Activated CD4-positive, alpha-beta memory T cell treated with anti-CD3 and anti-CD28 coated beads for 36 hours (primary cell): ENCODE data around the gene OR4N2. TPM values are rescaled to one million over a fixed set of nuclear protein-coding genes. Genes with fewer than 3 reads are reported as not detected.
"Not testable (repeated sequence)": the region's sequence is repeated elsewhere in the genome, so short reads cannot be mapped to it uniquely, and the experiment has no call there.

Experiments
- CTCF ChIA-PET: fragments of 350-600 bp; sonication (Branson Sonifier 250); formaldehyde crosslinking; loops from one replicate; lab custom pipeline; 2021; ENCODE audit warnings: antibody characterized with exemption, inconsistent platforms; lab: Charles Lee
- POLR2A ChIA-PET: fragments of 350-600 bp; sonication (Branson Sonifier 250); formaldehyde crosslinking; loops from one replicate; lab custom pipeline; 2021; ENCODE audit warnings: antibody characterized with exemption; lab: Charles Lee
- DNase-seq: peaks from one replicate; pipeline ENCODE4 v3.0.0-alpha.2; 2020
- H3K27ac Mint-ChIP-seq: one replicate; pipeline ENCODE4 v1.8.0; 2021; ENCODE audit warnings: mixed read lengths
- H3K27me3 Mint-ChIP-seq: one replicate; pipeline ENCODE4 v1.8.0; 2021; ENCODE audit warnings: mixed read lengths
- H3K36me3 Mint-ChIP-seq: one replicate; pipeline ENCODE4 v1.8.0; 2021; ENCODE audit warnings: mixed read lengths
- H3K4me1 Mint-ChIP-seq: one replicate; pipeline ENCODE4 v1.8.0; 2021; ENCODE audit warnings: low read depth, mixed read lengths
- H3K4me3 Mint-ChIP-seq: one replicate; pipeline ENCODE4 v1.8.0; 2021; ENCODE audit warnings: mild to moderate bottlenecking, mixed read lengths
- H3K9me3 Mint-ChIP-seq: one replicate; pipeline ENCODE4 v1.8.0; 2021; ENCODE audit warnings: mixed read lengths
- intact Hi-C: fragments of 100-400 bp; cut with micrococcal nuclease; formaldehyde crosslinking; loops from one replicate; pipeline ENCODE4 v1.15.1; 2023
- total RNA-seq, 2 experiments: library from RNA; stranded (reverse); gene quantifications; one replicate each; pipeline ENCODE4 v1.2.3, GENCODE V29; 2021

Gene OR4N2
- total RNA-seq, 2 experiments from 2014 or later: not detected

GRCh38 chr14:19800282-19801117 lies 3.1 kb upstream of the OR4N2 start:
- H3K9me3 Mint-ChIP-seq: peaks cover 2% of the 10 kb centered on the region
- no peak for DNase-seq
- no peaks in the 10 kb centered on the region for H3K27me3 Mint-ChIP-seq
- no peaks in the 10 kb centered on the region for H3K4me1 Mint-ChIP-seq
- POLR2A ChIA-PET: no interaction called here
- H3K4me3 Mint-ChIP-seq: no peak overlapping the region
- intact Hi-C loops: no loop called here
- CTCF ChIA-PET: no interaction called here
- H3K36me3 Mint-ChIP-seq: no peaks in the 10 kb centered on the region
- H3K27ac Mint-ChIP-seq: no peak overlapping the region

- POLR2A ChIA-PET: no interaction called here
- DNase-seq: no peak
- no peaks in the 10 kb centered on the region for H3K36me3 Mint-ChIP-seq
- intact Hi-C loops: no loop called here
- H3K4me3 Mint-ChIP-seq: no peak overlapping the region
- no peaks in the 10 kb centered on the region for H3K27me3 Mint-ChIP-seq
- peaks cover 2% of the 10 kb centered on the region for H3K9me3 Mint-ChIP-seq
- no peaks in the 10 kb centered on the region for H3K4me1 Mint-ChIP-seq
- CTCF ChIA-PET: no interaction called here
- no peak overlapping the region for H3K27ac Mint-ChIP-seq
Observed at GRCh38 chr14:19801118-19801464, 2.5 kb upstream of the OR4N2 start.

DNA sequence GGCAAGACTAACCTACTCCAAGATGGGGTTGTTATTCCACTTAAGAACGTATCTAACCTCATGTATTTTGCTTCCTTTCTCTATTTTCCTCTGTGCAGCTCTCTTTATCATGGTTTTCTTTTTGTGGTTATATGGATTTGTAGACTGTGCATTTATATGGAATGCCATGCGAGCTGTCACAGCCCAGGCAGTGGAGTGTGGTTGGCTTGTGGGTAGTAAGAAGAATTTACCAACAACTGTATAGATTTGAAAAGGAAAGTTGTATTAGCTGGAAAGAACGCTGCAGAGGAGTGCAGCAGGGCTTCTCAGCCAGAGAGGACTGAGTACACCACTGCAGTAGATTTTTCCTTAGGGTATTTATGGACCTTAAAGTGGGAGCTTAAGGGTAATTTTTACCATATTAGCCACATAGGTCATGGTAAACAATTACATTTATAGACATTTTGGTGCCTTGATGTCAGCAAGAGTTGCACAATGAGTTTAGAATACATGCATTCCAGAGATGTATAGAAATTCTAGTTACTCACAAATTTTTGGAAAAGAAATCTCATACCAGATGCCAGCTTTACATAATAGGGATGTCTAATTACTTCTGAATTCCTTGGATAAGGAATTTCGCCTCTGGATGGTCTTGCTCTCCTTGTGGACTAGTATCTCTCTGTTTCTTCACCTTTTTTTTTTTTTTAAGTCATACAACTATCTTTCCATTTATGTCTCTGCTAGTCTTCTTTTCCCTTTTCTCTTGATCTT lies 9.8 kb downstream of the OR4N2 start:
- CTCF ChIA-PET, H3K36me3 Mint-ChIP-seq, H3K27ac Mint-ChIP-seq, H3K4me3 Mint-ChIP-seq, H3K27me3 Mint-ChIP-seq, H3K9me3 Mint-ChIP-seq, H3K4me1 Mint-ChIP-seq, intact Hi-C loops, POLR2A ChIA-PET, DNase-seq: not testable (repeated sequence)

GRCh38 chr14:19819879-19820278 lies 16.3 kb downstream of the OR4N2 start:
- H3K27ac Mint-ChIP-seq, DNase-seq, intact Hi-C loops, H3K4me1 Mint-ChIP-seq, H3K36me3 Mint-ChIP-seq, H3K27me3 Mint-ChIP-seq, H3K4me3 Mint-ChIP-seq, POLR2A ChIA-PET, H3K9me3 Mint-ChIP-seq, CTCF ChIA-PET: not testable (repeated sequence)

DNA sequence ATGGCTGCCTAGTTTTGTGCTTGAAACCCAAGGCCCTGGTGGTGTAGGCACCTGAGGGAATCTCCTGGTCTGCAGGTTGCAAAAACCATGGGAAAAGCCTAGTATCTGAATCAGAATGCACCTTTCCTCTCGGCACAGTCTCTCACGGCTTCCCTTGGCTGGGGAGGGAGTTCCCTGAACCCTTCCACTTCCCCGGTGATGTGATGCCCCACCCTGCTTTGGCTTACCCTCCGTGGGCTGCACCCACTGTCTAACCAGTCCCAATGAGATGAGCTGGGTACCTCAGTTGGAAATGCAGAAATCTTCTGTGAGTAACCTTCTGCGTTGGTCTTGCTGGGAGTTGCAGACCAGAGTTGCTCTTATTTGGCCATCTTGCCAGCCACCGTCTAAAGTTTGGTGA lies 17.4 kb downstream of the OR4N2 start:
- H3K4me1 Mint-ChIP-seq, H3K9me3 Mint-ChIP-seq, H3K4me3 Mint-ChIP-seq, DNase-seq, CTCF ChIA-PET, intact Hi-C loops, H3K36me3 Mint-ChIP-seq, POLR2A ChIA-PET, H3K27me3 Mint-ChIP-seq, H3K27ac Mint-ChIP-seq: not testable (repeated sequence)

DNA sequence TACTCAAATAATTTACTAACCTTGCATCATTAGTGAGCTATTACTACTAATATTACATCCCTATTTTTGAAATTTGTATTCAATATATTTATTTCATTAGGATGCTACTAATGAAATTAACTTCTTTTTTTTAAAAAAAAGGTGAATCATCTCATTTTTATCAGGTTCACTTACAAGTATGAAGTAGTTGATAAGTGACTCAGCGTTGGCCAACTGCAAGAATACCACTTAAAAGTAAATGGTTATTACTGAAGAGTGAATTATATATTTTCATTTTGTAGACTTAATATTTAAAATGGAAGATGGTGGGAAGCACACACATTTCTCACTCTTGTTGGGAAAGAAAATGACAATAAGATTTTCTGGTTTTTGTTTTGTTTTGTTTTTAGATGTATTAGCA lies 19.6 kb downstream of the OR4N2 start:
- Mint-ChIP-seq H3K36me3 (no peaks in the 10 kb centered on the region), H3K27ac (no peak overlapping the region), H3K4me1 (no peaks in the 10 kb centered on the region), H3K4me3 (no peak overlapping the region), H3K9me3 (peaks cover 6% of the 10 kb centered on the region), H3K27me3 (no peaks in the 10 kb centered on the region)
- no peak for DNase-seq
- intact Hi-C loops: no loop called here
- POLR2A ChIA-PET: no interaction called here
- CTCF ChIA-PET: no interaction called here

- Mint-ChIP-seq H3K36me3 (no peaks in the 10 kb centered on the region), H3K9me3 (peaks cover 6% of the 10 kb centered on the region), H3K4me3 (no peak overlapping the region), H3K4me1 (no peaks in the 10 kb centered on the region), H3K27ac (no peak overlapping the region), H3K27me3 (no peaks in the 10 kb centered on the region)
- no peak for DNase-seq
- CTCF ChIA-PET: no interaction called here
- intact Hi-C loops: no loop called here
- POLR2A ChIA-PET: no interaction called here
Observed at GRCh38 chr14:19823765-19824164, 20.2 kb downstream of the OR4N2 start.

- H3K27me3 Mint-ChIP-seq, POLR2A ChIA-PET, DNase-seq, H3K27ac Mint-ChIP-seq, intact Hi-C loops, H3K36me3 Mint-ChIP-seq, H3K9me3 Mint-ChIP-seq, H3K4me1 Mint-ChIP-seq, H3K4me3 Mint-ChIP-seq, CTCF ChIA-PET: not testable (repeated sequence)
Observed at GRCh38 chr14:19827626-19828244, 24.2 kb downstream of the OR4N2 start.

GRCh38 chr14:19828314-19828713 lies 24.7 kb downstream of the OR4N2 start:
- Mint-ChIP-seq H3K9me3 (no peaks in the 10 kb centered on the region), H3K27me3 (no peaks in the 10 kb centered on the region), H3K4me1 (no peaks in the 10 kb centered on the region), H3K4me3 (no peak overlapping the region), H3K36me3 (no peaks in the 10 kb centered on the region), H3K27ac (no peak overlapping the region)
- CTCF ChIA-PET: no interaction called here
- DNase-seq: no peak
- POLR2A ChIA-PET: no interaction called here
- intact Hi-C loops: no loop called here

GRCh38 chr14:19834203-19834848 lies 30.8 kb downstream of the OR4N2 start:
- H3K4me1 Mint-ChIP-seq, CTCF ChIA-PET, H3K27me3 Mint-ChIP-seq, H3K4me3 Mint-ChIP-seq, H3K36me3 Mint-ChIP-seq, H3K9me3 Mint-ChIP-seq, H3K27ac Mint-ChIP-seq, DNase-seq, POLR2A ChIA-PET, intact Hi-C loops: not testable (repeated sequence)

- H3K4me3 Mint-ChIP-seq: no peak overlapping the region
- no peaks in the 10 kb centered on the region for H3K36me3 Mint-ChIP-seq
- CTCF ChIA-PET: no interaction called here
- H3K27me3 Mint-ChIP-seq: no peaks in the 10 kb centered on the region
- no peak overlapping the region for H3K27ac Mint-ChIP-seq
- intact Hi-C loops: no loop called here
- H3K4me1 Mint-ChIP-seq: no peaks in the 10 kb centered on the region
- peaks cover 3% of the 10 kb centered on the region for H3K9me3 Mint-ChIP-seq
- DNase-seq: no peak
- POLR2A ChIA-PET: no interaction called here
Observed at GRCh38 chr14:19838433-19838832, 34.9 kb downstream of the OR4N2 start.

- H3K27ac Mint-ChIP-seq: no peak overlapping the region
- peaks cover 2% of the 10 kb centered on the region for H3K27me3 Mint-ChIP-seq
- H3K36me3 Mint-ChIP-seq: no peaks in the 10 kb centered on the region
- POLR2A ChIA-PET: no interaction called here
- intact Hi-C loops: no loop called here
- no peak overlapping the region for H3K4me3 Mint-ChIP-seq
- no peaks in the 10 kb centered on the region for H3K4me1 Mint-ChIP-seq
- H3K9me3 Mint-ChIP-seq: no peaks in the 10 kb centered on the region
- DNase-seq: no peak
- CTCF ChIA-PET: no interaction called here
Observed at GRCh38 chr14:19851365-19851764, 47.8 kb downstream of the OR4N2 start.
